ENCODE data around the gene S100P. TPM values are rescaled to one million over a fixed set of nuclear protein-coding genes. Genes with fewer than 3 reads are reported as not detected.

The S100P gene
- total RNA-seq, 2 donors from 2014 or later = 0.35 TPM; not detected in 1

GRCh38 chr4:6687947-6688878, 5.5 kb upstream of the S100P start:
- H3K27me3 ChIP-seq = no peaks in the 10 kb centered on the region
- H3K27ac ChIP-seq = no peak overlapping the region
- no peak overlapping the region for H3K4me3 ChIP-seq
- no peaks in the 10 kb centered on the region for H3K36me3 ChIP-seq
- H3K4me1 ChIP-seq = peaks cover 0 to 12% of the 10 kb centered on the region in 2 donors
- no peak for DNase-seq (ENCODE audit: low spot score)
- H3K9me3 ChIP-seq = no peaks in the 10 kb centered on the region
- TF ChIP-seq CTCF (IDR thresholded peaks at IDR 0.05) = no peak

- DNase-seq (ENCODE audit: low spot score) = no peak
- H3K27me3 ChIP-seq = no peaks in the 10 kb centered on the region
- no peak for TF ChIP-seq CTCF (IDR thresholded peaks at IDR 0.05)
- H3K4me1 ChIP-seq = peaks cover 0 to 13% of the 10 kb centered on the region in 2 donors
- H3K9me3 ChIP-seq = no peaks in the 10 kb centered on the region
- H3K36me3 ChIP-seq = no peaks in the 10 kb centered on the region
- H3K4me3 ChIP-seq = no peak overlapping the region
- H3K27ac ChIP-seq = peak overlapping the region in 1 of 2 donors; percentile 27
Measured at GRCh38 chr4:6688879-6689505, 4.7 kb upstream of the S100P start.

GRCh38 chr4:6689506-6689960, 4.1 kb upstream of the S100P start:
- Histone ChIP-seq H3K9me3 (no peaks in the 10 kb centered on the region), H3K4me3 (no peak overlapping the region), H3K27me3 (no peaks in the 10 kb centered on the region), H3K4me1 (peaks cover 0 to 18% of the 10 kb centered on the region in 2 donors), H3K36me3 (no peaks in the 10 kb centered on the region), H3K27ac (no peak overlapping the region)
- DNase-seq (ENCODE audit: low spot score) = no peak
- TF ChIP-seq CTCF (IDR thresholded peaks at IDR 0.05) = no peak

- peaks cover 0 to 39% of the 10 kb centered on the region in 2 donors for H3K4me1 ChIP-seq
- no peak overlapping the region for H3K27ac ChIP-seq
- TF ChIP-seq CTCF (IDR thresholded peaks at IDR 0.05) = no peak
- no peaks in the 10 kb centered on the region for H3K36me3 ChIP-seq
- H3K9me3 ChIP-seq = no peaks in the 10 kb centered on the region
- no peak overlapping the region for H3K4me3 ChIP-seq
- DNase-seq (ENCODE audit: low spot score) = no peak
- H3K27me3 ChIP-seq = no peaks in the 10 kb centered on the region
Measured at GRCh38 chr4:6692379-6692778, 1.3 kb upstream of the S100P start.

GRCh38 chr4:6692806-6693205, 872 bp upstream of the S100P start:
- no peaks in the 10 kb centered on the region for H3K9me3 ChIP-seq
- H3K36me3 ChIP-seq = no peaks in the 10 kb centered on the region
- H3K4me3 ChIP-seq = no peak overlapping the region
- no peak for TF ChIP-seq CTCF (IDR thresholded peaks at IDR 0.05)
- H3K4me1 ChIP-seq = peaks cover 0 to 40% of the 10 kb centered on the region in 2 donors
- no peaks in the 10 kb centered on the region for H3K27me3 ChIP-seq
- DNase-seq (ENCODE audit: low spot score) = no peak
- H3K27ac ChIP-seq = no peak overlapping the region
